ENCODE results near the gene MKS1. TPM values are rescaled to one million over a fixed set of nuclear protein-coding genes. Genes with fewer than 3 reads are reported as not detected.

Gene MKS1
- total RNA-seq, 6 donors from 2014 or later, result 11.7 to 44.0 (median 15.0) TPM

- ATAC-seq (ENCODE audit: low FRiP score in 2 of 2) (no peak), DNase-seq (no peak)
- Histone ChIP-seq H3K4me1 (peaks cover 7 to 20% (median 11%) of the 10 kb centered on the region in 4 donors), H3K36me3 (no peaks in the 10 kb centered on the region), H3K9me3 (no peaks in the 10 kb centered on the region), H3K27me3 (peaks cover 0 to 11% (median 3%) of the 10 kb centered on the region in 4 donors), H3K27ac (no peak overlapping the region), H3K4me3 (no peak overlapping the region)
- WGBS, 2 donors, result 70 to 74% methylated on average over 2 of the region's 2 CpGs
- TF ChIP-seq POLR2AphosphoS5 (IDR thresholded peaks at IDR 0.05), result no peak
- no peak for TF ChIP-seq POLR2A (IDR thresholded peaks at IDR 0.05)
- no peak for TF ChIP-seq CTCF (IDR thresholded peaks at IDR 0.05)
- TF ChIP-seq EP300 (IDR thresholded peaks at IDR 0.05), result no peak
Observed at GRCh38 chr17:58158181-58158580, 60.9 kb downstream of the MKS1 start.

GRCh38 chr17:58156839-58157803, 61.9 kb downstream of the MKS1 start:
- Histone ChIP-seq H3K27me3 (peaks cover 0 to 11% (median 3%) of the 10 kb centered on the region in 4 donors), H3K27ac (peak overlapping the region in 1 of 4 donors; percentile 28), H3K4me1 (peaks cover 10 to 24% (median 17%) of the 10 kb centered on the region in 4 donors), H3K9me3 (no peaks in the 10 kb centered on the region), H3K36me3 (no peaks in the 10 kb centered on the region), H3K4me3 (peak overlapping the region in 3 of 4 donors; percentile 37 to 53 (median 39))
- peak; percentile 24 to 85 for DNase-seq
- WGBS, 2 donors, result 3 to 4% methylated on average over 29 to 62 of the region's 65 CpGs
- peak; percentile 52 to 73 for ATAC-seq (ENCODE audit: low FRiP score in 2 of 2)
- TF ChIP-seq POLR2A (IDR thresholded peaks at IDR 0.05) (no peak), EP300 (IDR thresholded peaks at IDR 0.05) (no peak), CTCF (IDR thresholded peaks at IDR 0.05) (no peak), POLR2AphosphoS5 (IDR thresholded peaks at IDR 0.05) (no peak)

Other genes starting within 250 kb of the MKS1 start
- 10 to 100 TPM; 36.4 to 99.7 (median 72.5) TPM for gene VEZF1, start 231.0 kb downstream of the MKS1 start, total RNA-seq
- 100 to 1,000 TPM; 109 to 393 (median 160) TPM for gene SRSF1, start 212.0 kb downstream of the MKS1 start, total RNA-seq
- gene DYNLL2, start 135.8 kb downstream of the MKS1 start, total RNA-seq, result 10 to 100 TPM; 13.6 to 33.5 (median 29.1) TPM
- not detected for gene OR4D1, start 70.9 kb downstream of the MKS1 start, total RNA-seq
- not detected for gene OR4D2, start 52.3 kb downstream of the MKS1 start, total RNA-seq
- gene EPX, start 26.5 kb downstream of the MKS1 start, total RNA-seq, result under 1 TPM in 1 of 6 donors, not detected in 5; 0.10 TPM
- gene LPO, start 19.3 kb upstream of the MKS1 start, total RNA-seq, result not detected
- 1 to 10 TPM in 4 of 6 donors, under 1 TPM in 2; 0.71 to 4.6 (median 1.0) TPM for gene MPO, start 61.7 kb upstream of the MKS1 start, total RNA-seq
- gene TSPOAP1, start 109.5 kb upstream of the MKS1 start, total RNA-seq, result 10 to 100 TPM; 14.0 to 50.3 (median 24.1) TPM
- 10 to 100 TPM; 22.0 to 80.5 (median 40.4) TPM for gene SUPT4H1, start 132.9 kb upstream of the MKS1 start, total RNA-seq
- 10 to 100 TPM in 4 of 6 donors, 1 to 10 TPM in 2; 8.5 to 22.0 (median 13.0) TPM for gene RNF43, start 198.3 kb upstream of the MKS1 start, total RNA-seq

Data from upper lobe of left lung (tissue), 6 donors.